PC-9 (cell line): ENCODE data around the gene NLRP13. TPM values are rescaled to one million over a fixed set of nuclear protein-coding genes. Genes with fewer than 3 reads are reported as not detected.

Source experiments
- BruUV-seq: library from RNA; stranded (reverse); fragments of 400-500 nt; replicated peaks from 2 replicates; lab custom pipeline; 2021; lab: Mats Ljungman, UMichigan
- CTCF ChIA-PET: fragments of 300-600 bp; sonication (Branson Sonifier 250); formaldehyde crosslinking; loops from one replicate; lab custom pipeline; 2022; ENCODE audit warnings: antibody characterized with exemption; lab: Charles Lee
- POLR2A ChIA-PET: fragments of 300-600 bp; sonication (Branson Sonifier 250); formaldehyde crosslinking; loops from one replicate; lab custom pipeline; 2022; ENCODE audit warnings: antibody characterized with exemption; ENCODE audit not compliant: unreplicated experiment; lab: Charles Lee
- DNase-seq, 2 experiments: peaks; one replicate each; pipeline versions ENCODE4 v3.0.0 to v3.0.0-alpha.2; 2015 to 2022; ENCODE audit warnings: mixed read lengths in 1 of 2
- H2AFZ ChIP-seq: fragments of 200-600 bp; sonication (generic); 2 replicates; pipeline ENCODE4 v1.8.1; 2017; ENCODE audit warnings: antibody characterized with exemption
- H3F3A ChIP-seq: fragments of 200-600 bp; sonication (generic); 2 replicates; pipeline ENCODE4 v1.8.1; 2017; ENCODE audit warnings: antibody characterized with exemption, mild to moderate bottlenecking, low read depth; ENCODE audit not compliant: insufficient read depth
- H3K27ac ChIP-seq: fragments of 200-600 bp; sonication (generic); 2 replicates; pipeline ENCODE4 v1.6.1; 2016; ENCODE audit warnings: mixed run types
- H3K27me3 ChIP-seq: fragments of 200-600 bp; sonication (generic); 2 replicates; pipeline ENCODE4 v1.6.1; 2016; ENCODE audit warnings: low read depth, mixed run types; ENCODE audit not compliant: insufficient read depth
- H3K36me3 ChIP-seq: fragments of 200-600 bp; sonication (generic); 2 replicates; pipeline ENCODE4 v1.6.1; 2016; ENCODE audit warnings: low read depth, mixed run types
- H3K4me1 ChIP-seq: fragments of 200-600 bp; sonication (generic); replicated peaks from 2 replicates; pipeline ENCODE4 v1.6.1; 2016; ENCODE audit warnings: mixed run types; ENCODE audit not compliant: insufficient read depth
- H3K4me2 ChIP-seq: fragments of 200-600 bp; sonication (generic); 2 replicates; pipeline ENCODE4 v1.6.1; 2017; ENCODE audit warnings: mixed run types
- H3K4me3 ChIP-seq: fragments of 200-600 bp; sonication (generic); 2 replicates; pipeline ENCODE4 v1.6.1; 2016; ENCODE audit warnings: mixed run types
- H3K79me2 ChIP-seq: fragments of 200-600 bp; sonication (generic); 2 replicates; pipeline ENCODE4 v1.6.1; 2017; ENCODE audit warnings: low read depth, mixed run types
- H3K9me2 ChIP-seq: fragments of 200-600 bp; sonication (generic); 2 replicates; pipeline ENCODE4 v1.8.1; 2017; ENCODE audit warnings: mild to moderate bottlenecking; ENCODE audit not compliant: insufficient read depth
- H3K9me3 ChIP-seq: fragments of 200-600 bp; sonication (generic); 2 replicates; pipeline ENCODE4 v1.8.1; 2016; ENCODE audit warnings: low read depth; ENCODE audit not compliant: insufficient read depth
- H4K20me1 ChIP-seq: fragments of 200-600 bp; sonication (generic); 2 replicates; pipeline ENCODE4 v1.8.1; 2017; ENCODE audit not compliant: insufficient read depth
- CTCF ChIP-seq: fragments of 200-600 bp; sonication (generic); conservative IDR thresholded peaks from 2 replicates; pipeline ENCODE4 v1.6.1; 2017; ENCODE audit warnings: mixed run types, antibody characterized with exemption, mild to moderate bottlenecking, moderate library complexity
- EZH2 ChIP-seq: fragments of 200-600 bp; sonication (generic); IDR thresholded peaks from 2 replicates; pipeline ENCODE4 v1.8.0; 2017; ENCODE audit warnings: antibody characterized with exemption, low read depth
- intact Hi-C: fragments of 100-400 bp; cut with micrococcal nuclease; formaldehyde crosslinking; loops from one replicate; pipeline ENCODE4 v1.10.0; 2022; ENCODE audit not compliant: unreplicated experiment
- total RNA-seq: library from RNA; stranded (reverse); gene quantifications from 2 replicates; pipeline ENCODE4 v1.2.3, GENCODE V29; 2021

Gene NLRP13
- total RNA-seq, 1 experiment from 2014 or later: not detected

- TF ChIP-seq CTCF: no peak
- no peak for TF ChIP-seq EZH2
- ChIA-PET POLR2A (no interaction called here), CTCF (no interaction called here)
Observed at GRCh38 chr19:55907286-55907685, 24.9 kb downstream of the NLRP13 start.

GRCh38 chr19:55902080-55902751 lies 29.9 kb downstream of the NLRP13 start:
- H3K4me2 ChIP-seq: no peak overlapping the region
- no peak overlapping the region for H2AFZ ChIP-seq
- H3K9me2 ChIP-seq: no peaks in the 10 kb centered on the region
- ChIA-PET POLR2A (no interaction called here), CTCF (no interaction called here)
- H3K27ac ChIP-seq: no peak overlapping the region
- no peaks in the 10 kb centered on the region for H4K20me1 ChIP-seq
- DNase-seq: no peak
- H3K4me3 ChIP-seq: no peak overlapping the region
- no peaks in the 10 kb centered on the region for H3K79me2 ChIP-seq
- no peak for TF ChIP-seq CTCF
- TF ChIP-seq EZH2: no peak
- H3K4me1 ChIP-seq: no peaks in the 10 kb centered on the region
- no TSS peak for BruUV-seq
- H3K27me3 ChIP-seq: peaks cover 74% of the 10 kb centered on the region
- no peaks in the 10 kb centered on the region for H3K36me3 ChIP-seq
- no peaks in the 10 kb centered on the region for H3K9me3 ChIP-seq
- intact Hi-C loops: no loop called here
- H3F3A ChIP-seq: no peaks in the 10 kb centered on the region

More at GRCh38 chr19:55907286-55907685, 24.9 kb downstream of the NLRP13 start:
- Histone ChIP-seq H3K27me3 (peaks cover 61% of the 10 kb centered on the region), H3K36me3 (no peaks in the 10 kb centered on the region), H3K27ac (no peak overlapping the region), H3K4me1 (no peaks in the 10 kb centered on the region), H4K20me1 (no peaks in the 10 kb centered on the region), H3F3A (no peaks in the 10 kb centered on the region), H2AFZ (no peak overlapping the region), H3K9me2 (no peaks in the 10 kb centered on the region), H3K9me3 (no peaks in the 10 kb centered on the region), H3K4me2 (no peak overlapping the region), H3K79me2 (no peaks in the 10 kb centered on the region), H3K4me3 (no peak overlapping the region)
- intact Hi-C loops: no loop called here
- DNase-seq: no peak
- no TSS peak for BruUV-seq

GRCh38 chr19:55901369-55902079 lies 30.6 kb downstream of the NLRP13 start:
- no peaks in the 10 kb centered on the region for H3K36me3 ChIP-seq
- no peak overlapping the region for H2AFZ ChIP-seq
- CTCF ChIA-PET: no interaction called here
- H3K27me3 ChIP-seq: peaks cover 81% of the 10 kb centered on the region
- no peaks in the 10 kb centered on the region for H3K9me2 ChIP-seq
- TF ChIP-seq EZH2 (no peak), CTCF (no peak)
- BruUV-seq: no TSS peak
- H3K27ac ChIP-seq: no peak overlapping the region
- POLR2A ChIA-PET: no interaction called here
- H3K4me2 ChIP-seq: no peak overlapping the region
- no peaks in the 10 kb centered on the region; the same call in 1 of the 2 replicates for H3K9me3 ChIP-seq
- H3K4me3 ChIP-seq: no peak overlapping the region
- DNase-seq: no peak
- intact Hi-C loops: no loop called here
- H3K4me1 ChIP-seq: no peaks in the 10 kb centered on the region
- no peaks in the 10 kb centered on the region for H4K20me1 ChIP-seq
- no peaks in the 10 kb centered on the region for H3F3A ChIP-seq
- no peaks in the 10 kb centered on the region for H3K79me2 ChIP-seq
